ENCODE measurements around the gene SH2D3C. TPM values are rescaled to one million over a fixed set of nuclear protein-coding genes. Genes with fewer than 3 reads are reported as not detected.

Gene SH2D3C
- total and polyA plus RNA-seq, 2 of the 8 experiments (the other 6 are each of a cell fraction or from before 2014, with no cell fraction given), result 6.4 to 8.1 TPM

- no peak overlapping the region for H2BK15ac ChIP-seq (ENCODE audit: low read length)
- TF ChIP-seq NRF1 (IDR thresholded peaks at IDR 0.05; ENCODE audit: low read depth, low read length) (no peak), SIRT6 (IDR thresholded peaks at IDR 0.05; ENCODE audit: low read length) (no peak), CBX5 (IDR thresholded peaks at IDR 0.05; ENCODE audit: low read depth, low read length) (no peak), RBBP5 (IDR thresholded peaks at IDR 0.05; ENCODE audit: borderline replicate concordance, low read depth, low read length) (no peak), SP1 (IDR thresholded peaks at IDR 0.05; ENCODE audit: low read depth, low read length) (no peak), RXRA (IDR thresholded peaks at IDR 0.05; ENCODE audit: insufficient read depth, low read depth, low read length) (no peak), CEBPB (IDR thresholded peaks at IDR 0.05; ENCODE audit: low read depth, low read length) (no peak), TBP (IDR thresholded peaks at IDR 0.05; ENCODE audit: low read depth, low read length) (no peak), RNF2 (IDR thresholded peaks at IDR 0.05; ENCODE audit: borderline replicate concordance, low read depth, low read length, missing control alignments, poor library complexity, severe bottlenecking) (no peak), SUZ12 (IDR thresholded peaks at IDR 0.05; ENCODE audit: low read length) (no peak), KDM4A (IDR thresholded peaks at IDR 0.05; ENCODE audit: low read depth, low read length, severe bottlenecking) (no peak), JUN (IDR thresholded peaks at IDR 0.05; ENCODE audit: low read depth, low read length) (no peak), SIN3A (conservative IDR thresholded peaks at IDR 0.05 in 1 of 2, IDR thresholded peaks at IDR 0.05 in 1 of 2; ENCODE audit: low read depth in 1 of 2, low read length in 2 of 2) (no peak)
- H3K79me2 ChIP-seq (ENCODE audit: control insufficient read depth in 1 of 2, insufficient read depth in 2 of 2, low read length in 2 of 2), result no peaks in the 10 kb centered on the region
- no peak overlapping the region for H3K4me2 ChIP-seq (ENCODE audit: insufficient read depth in 1 of 2, low read depth in 2 of 2, low read length in 2 of 2)
- WGBS, 2 experiments (ENCODE audit: extremely low coverage in 1 of 2, insufficient coverage in 1 of 2, insufficient read length in 1 of 2, insufficient replicate concordance in 2 of 2, low coverage in 1 of 2, low lambda C conversion rate in 2 of 2, missing lambda C conversion rate in 1 of 2), result 89% methylated on average over 9 of the region's 9 CpGs; no CpG with 5 or more reads in 1 of the 2 experiments
- FAIRE-seq (no peak), DNase-seq (ENCODE audit: low read depth in 1 of 2, low spot score in 2 of 2) (no peak)
- H3K79me1 ChIP-seq (ENCODE audit: low read depth, low read length), result 0 out of 2 replicates have a peak, but pooled peaks cover 2% of the 10 kb centered on the region
- H3K36me3 ChIP-seq (ENCODE audit: control insufficient read depth in 2 of 4, insufficient read depth in 4 of 4, low read length in 3 of 4), result peaks cover 10 to 23% (median 17%) of the 10 kb centered on the region in 4 experiments; a peak in 7 of 8 replicates
- no peak overlapping the region for H4K91ac ChIP-seq (replicated peaks; ENCODE audit: insufficient read length, low read length)
- POLR2A ChIA-PET (ENCODE audit: partially characterized antibody), result interaction anchor here (0.7 to 6.7 kb wide), 5 partner anchors 11 to 89 kb away, joined by 3 to 34 read pairs (median 4); no protein-coding TSS in a partner anchor
- H3K14ac ChIP-seq (ENCODE audit: insufficient read length), result no peak overlapping the region
- no peak overlapping the region for H2BK120ac ChIP-seq (replicated peaks; ENCODE audit: low read depth, low read length)
- no peak overlapping the region for H2AFZ ChIP-seq (ENCODE audit: low read length)
- H3K23me2 ChIP-seq (ENCODE audit: low read depth, low read length), result peaks cover 2% of the 10 kb centered on the region; the same call in 1 of the 2 replicates
- H3K56ac ChIP-seq (replicated peaks; ENCODE audit: insufficient read length, low read depth, low read length), result no peak overlapping the region
- H3K27me3 ChIP-seq (replicated peaks in 1 of 4; ENCODE audit: control insufficient read depth in 3 of 4, extremely low read depth in 1 of 4, insufficient read depth in 3 of 4, low read length in 3 of 4), result no peaks in the 10 kb centered on the region
- H3K4me3 ChIP-seq (ENCODE audit: extremely low read depth in 1 of 4, insufficient read depth in 2 of 4, low read depth in 3 of 4, low read length in 4 of 4), result no peak overlapping the region
- H3K23ac ChIP-seq (ENCODE audit: insufficient read length), result no peak overlapping the region
- peaks cover 0 to 19% of the 10 kb centered on the region in 2 experiments for H4K20me1 ChIP-seq (replicated peaks in 1 of 2; ENCODE audit: control insufficient read depth in 1 of 2, insufficient read depth in 2 of 2, low read length in 2 of 2)
- H3K18ac ChIP-seq (ENCODE audit: extremely low read depth, low read length), result no peak overlapping the region
- no peak overlapping the region for H2BK20ac ChIP-seq (ENCODE audit: low read length)
- no peak overlapping the region for H3K4ac ChIP-seq (replicated peaks; ENCODE audit: insufficient read length, low read depth, low read length)
- H2AK5ac ChIP-seq (ENCODE audit: low read depth, low read length), result no peak overlapping the region
- no peak overlapping the region for H3K9ac ChIP-seq (replicated peaks in 1 of 4; ENCODE audit: extremely low read depth in 1 of 4, low read depth in 3 of 4, low read length in 3 of 4)
- peaks cover 0 to 8% (median 6%) of the 10 kb centered on the region in 4 experiments; a peak in 5 of 7 replicates for H3K4me1 ChIP-seq (replicated peaks in 1 of 4; ENCODE audit: control insufficient read depth in 3 of 4, insufficient read depth in 4 of 4, low read length in 3 of 4)
- no peak overlapping the region for H2BK12ac ChIP-seq (ENCODE audit: low read depth, low read length)
- no peak overlapping the region for H3K27ac ChIP-seq (ENCODE audit: low read depth, low read length)
- CTCF ChIA-PET (ENCODE audit: partially characterized antibody), result interaction anchor here (0.6 to 4.5 kb wide), 5 partner anchors 10 to 89 kb away, joined by 4 to 19 read pairs (median 5); no protein-coding TSS in a partner anchor
- H4K5ac ChIP-seq (ENCODE audit: insufficient read length, low read depth, low read length), result no peak overlapping the region
- H4K8ac ChIP-seq (ENCODE audit: extremely low read depth, insufficient read depth, low read length), result no peak overlapping the region
- H3K9me3 ChIP-seq (ENCODE audit: insufficient read depth in 2 of 2, low read depth in 1 of 2, low read length in 1 of 2), result no peaks in the 10 kb centered on the region
- no peak overlapping the region for H2BK5ac ChIP-seq (ENCODE audit: low read depth, low read length)
These were observed 35.3 kb upstream of the SH2D3C start for GRCh38 chr9:127813686-127814226.
